Mesothelial cell of epicardium (in vitro differentiated cells): ENCODE results near the gene RHOBTB1. TPM values are rescaled to one million over a fixed set of nuclear protein-coding genes. Genes with fewer than 3 reads are reported as not detected.

ENCODE experiments used
- DNase-seq, 2 experiments: peaks; one replicate each; pipeline ENCODE4 v3.0.0; 2021; ENCODE audit warnings: low spot score in 2 of 2; ENCODE audit not compliant: unreplicated experiment in 2 of 2
- H3K27ac Mint-ChIP-seq: 2 replicates; pipeline ENCODE4 v1.8.0; 2021; ENCODE audit warnings: mixed read lengths
- H3K27me3 Mint-ChIP-seq: 2 replicates; pipeline ENCODE4 v1.8.0; 2021; ENCODE audit warnings: low read depth, mixed read lengths
- H3K36me3 Mint-ChIP-seq: 2 replicates; pipeline ENCODE4 v1.8.0; 2021; ENCODE audit warnings: mixed read lengths
- H3K4me1 Mint-ChIP-seq: 2 replicates; pipeline ENCODE4 v1.8.0; 2021; ENCODE audit warnings: mixed read lengths
- H3K4me3 Mint-ChIP-seq: 2 replicates; pipeline ENCODE4 v1.8.0; 2021; ENCODE audit warnings: mild to moderate bottlenecking, moderate library complexity, mixed read lengths
- H3K9me3 Mint-ChIP-seq: 2 replicates; pipeline ENCODE4 v1.8.0; 2021; ENCODE audit warnings: mixed read lengths
- CTCF ChIP-seq: fragments of 200-600 bp; sonication (generic); IDR thresholded peaks from one replicate; pipeline ENCODE4 v1.5.0; 2021; ENCODE audit warnings: antibody characterized with exemption; ENCODE audit not compliant: unreplicated experiment
- total RNA-seq: library from RNA; stranded (reverse); gene quantifications from 3 replicates; pipeline ENCODE4 v1.2.1, GENCODE V29; 2021

Gene RHOBTB1
- total RNA-seq, 1 donor from 2014 or later: 52.5 TPM

- Mint-ChIP-seq H3K36me3 (peaks cover 5% of the 10 kb centered on the region), H3K4me1 (peaks cover 32% of the 10 kb centered on the region), H3K4me3 (no peak overlapping the region), H3K27me3 (no peaks in the 10 kb centered on the region), H3K9me3 (no peaks in the 10 kb centered on the region), H3K27ac (no peak overlapping the region)
- TF ChIP-seq CTCF: no peak
- DNase-seq: no peak
Measured at GRCh38 chr10:60968504-60968903, 24.5 kb upstream of the RHOBTB1 start.

GRCh38 chr10:60967854-60968484, 24.0 kb upstream of the RHOBTB1 start:
- H3K9me3 Mint-ChIP-seq: no peaks in the 10 kb centered on the region
- H3K27me3 Mint-ChIP-seq: no peaks in the 10 kb centered on the region
- TF ChIP-seq CTCF: no peak
- H3K4me1 Mint-ChIP-seq: peaks cover 31% of the 10 kb centered on the region
- no peak overlapping the region for H3K4me3 Mint-ChIP-seq
- H3K36me3 Mint-ChIP-seq: peaks cover 5% of the 10 kb centered on the region
- H3K27ac Mint-ChIP-seq: no peak overlapping the region
- DNase-seq: no peak

GRCh38 chr10:60967260-60967659, 23.3 kb upstream of the RHOBTB1 start:
- no peaks in the 10 kb centered on the region for H3K27me3 Mint-ChIP-seq
- TF ChIP-seq CTCF: no peak
- H3K27ac Mint-ChIP-seq: no peak overlapping the region
- H3K4me3 Mint-ChIP-seq: no peak overlapping the region
- peaks cover 28% of the 10 kb centered on the region for H3K4me1 Mint-ChIP-seq
- peaks cover 5% of the 10 kb centered on the region for H3K36me3 Mint-ChIP-seq
- no peaks in the 10 kb centered on the region for H3K9me3 Mint-ChIP-seq
- DNase-seq: no peak

- Mint-ChIP-seq H3K27me3 (no peaks in the 10 kb centered on the region), H3K36me3 (no peaks in the 10 kb centered on the region), H3K4me1 (peaks cover 29% of the 10 kb centered on the region), H3K27ac (no peak overlapping the region), H3K4me3 (no peak overlapping the region), H3K9me3 (no peaks in the 10 kb centered on the region)
- no peak for TF ChIP-seq CTCF
- no peak for DNase-seq
Measured at GRCh38 chr10:60965696-60966095, 21.7 kb upstream of the RHOBTB1 start.

GRCh38 chr10:60964257-60965235, 20.6 kb upstream of the RHOBTB1 start:
- peak; percentile 22 to 51 for DNase-seq
- H3K9me3 Mint-ChIP-seq: no peaks in the 10 kb centered on the region

More at GRCh38 chr10:60964257-60965235, 20.6 kb upstream of the RHOBTB1 start:
- Mint-ChIP-seq H3K4me3 (no peak overlapping the region), H3K27me3 (no peaks in the 10 kb centered on the region), H3K27ac (peak overlapping the region; percentile 6), H3K36me3 (no peaks in the 10 kb centered on the region), H3K4me1 (peaks cover 29% of the 10 kb centered on the region)
- TF ChIP-seq CTCF: peak; percentile 77
